CD4-positive, alpha-beta T cell treated with Interleukin-10 for 1 hour (primary cell): ENCODE results near the gene NEDD4L.
"Not testable (repeated sequence)": the region's sequence is repeated elsewhere in the genome, so short reads cannot be mapped to it uniquely, and the experiment has no call there.

ENCODE experiments used
- DNase-seq: peaks from one replicate; pipeline ENCODE4 v3.0.0-alpha.2; 2020

The NEDD4L gene

DNA sequence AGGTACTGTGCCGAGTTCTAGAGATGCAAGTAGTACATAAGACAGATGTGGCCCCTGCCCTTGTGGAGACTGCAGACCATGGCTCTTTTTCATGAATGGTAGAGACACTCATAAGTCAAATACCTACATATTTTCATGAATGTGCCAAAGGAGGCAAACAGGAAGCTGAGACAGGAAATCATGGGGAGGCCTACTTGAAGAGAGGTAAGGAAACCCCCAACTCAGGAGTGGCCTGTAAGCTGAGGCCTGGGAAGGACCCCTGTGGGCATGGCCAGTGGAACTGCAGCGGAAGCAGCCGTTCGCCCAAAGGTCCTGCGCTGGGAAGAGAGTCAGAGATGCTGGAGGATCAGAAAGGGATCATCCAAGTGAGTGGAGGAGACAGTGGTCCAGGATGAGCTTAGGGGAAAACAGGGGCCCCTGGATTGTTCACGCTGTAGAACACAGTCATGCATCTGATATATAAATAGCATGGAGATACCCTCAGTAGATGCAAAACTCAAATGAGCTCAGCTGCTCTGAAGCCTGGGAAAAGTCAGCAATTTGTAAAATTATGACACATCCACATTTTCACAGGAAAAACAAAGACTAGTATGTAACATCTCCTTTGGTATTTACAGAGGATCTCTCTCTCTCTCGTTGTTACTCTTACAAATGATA lies 228.9 kb downstream of the NEDD4L start:
- DNase-seq, result no peak

DNA sequence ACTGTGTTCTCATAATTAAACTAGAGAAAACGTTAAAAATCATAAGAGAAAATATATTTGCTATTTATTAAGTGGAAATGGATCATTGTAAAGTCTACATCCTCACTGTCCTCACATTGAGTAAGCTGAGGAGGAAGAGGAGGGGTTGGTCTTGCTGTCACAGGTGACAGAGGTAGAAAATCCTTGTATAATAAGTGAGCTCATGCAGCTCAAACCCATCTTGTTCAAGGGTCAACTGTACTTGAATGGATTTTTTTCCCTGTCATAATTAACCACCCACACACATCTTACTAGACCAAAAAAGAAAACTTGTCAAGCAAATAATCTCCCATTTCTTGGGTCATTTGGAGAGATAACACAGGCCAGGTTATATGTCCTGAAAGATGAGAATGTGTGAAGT lies 231.2 kb downstream of the NEDD4L start:
- no peak for DNase-seq

DNA sequence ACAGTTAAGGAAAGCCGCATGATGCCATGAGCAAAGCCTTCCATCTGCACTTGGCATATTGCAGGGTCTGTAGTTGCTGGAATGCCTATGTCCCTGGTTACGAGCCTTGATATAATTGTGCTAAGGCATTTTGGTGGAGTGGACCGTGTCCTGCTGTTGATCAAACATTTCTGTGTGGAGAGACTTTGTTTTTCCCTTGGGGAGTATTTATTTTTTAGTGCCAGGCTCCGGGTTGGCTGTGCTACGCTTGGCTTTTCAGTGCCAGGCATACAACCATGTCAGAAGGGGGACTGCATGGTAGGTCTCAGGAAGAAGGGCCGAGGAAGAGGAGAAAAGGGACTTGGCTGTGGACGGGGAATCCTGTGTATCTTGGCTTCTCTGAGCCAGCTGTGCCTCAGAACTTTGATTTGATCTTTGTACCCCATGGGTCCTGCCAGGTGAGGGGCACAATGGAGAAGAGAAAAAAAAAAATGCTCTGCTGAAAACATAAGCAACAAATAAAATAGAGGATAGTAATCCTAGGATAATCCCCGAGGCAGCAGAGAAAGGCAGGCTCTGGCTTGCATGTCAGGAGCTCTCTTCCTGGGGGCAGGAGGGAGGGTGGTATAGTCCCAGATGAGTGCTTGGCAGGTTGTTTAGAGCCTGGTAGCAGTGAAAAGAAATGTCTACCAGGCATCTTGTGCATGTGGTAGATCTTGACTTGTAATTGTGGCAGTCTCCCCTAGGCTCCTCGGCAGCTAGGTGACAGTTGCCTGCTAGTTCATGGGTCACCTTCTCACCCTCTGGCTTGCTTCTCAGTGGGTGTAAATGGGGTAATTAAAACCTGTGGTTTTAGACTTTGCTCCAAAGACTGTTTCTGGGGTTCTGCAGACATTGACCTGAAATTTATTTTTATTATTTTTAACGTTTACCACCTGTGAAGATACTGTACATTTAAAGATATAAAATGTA lies 233.0 kb downstream of the NEDD4L start:
- no peak for DNase-seq

DNA sequence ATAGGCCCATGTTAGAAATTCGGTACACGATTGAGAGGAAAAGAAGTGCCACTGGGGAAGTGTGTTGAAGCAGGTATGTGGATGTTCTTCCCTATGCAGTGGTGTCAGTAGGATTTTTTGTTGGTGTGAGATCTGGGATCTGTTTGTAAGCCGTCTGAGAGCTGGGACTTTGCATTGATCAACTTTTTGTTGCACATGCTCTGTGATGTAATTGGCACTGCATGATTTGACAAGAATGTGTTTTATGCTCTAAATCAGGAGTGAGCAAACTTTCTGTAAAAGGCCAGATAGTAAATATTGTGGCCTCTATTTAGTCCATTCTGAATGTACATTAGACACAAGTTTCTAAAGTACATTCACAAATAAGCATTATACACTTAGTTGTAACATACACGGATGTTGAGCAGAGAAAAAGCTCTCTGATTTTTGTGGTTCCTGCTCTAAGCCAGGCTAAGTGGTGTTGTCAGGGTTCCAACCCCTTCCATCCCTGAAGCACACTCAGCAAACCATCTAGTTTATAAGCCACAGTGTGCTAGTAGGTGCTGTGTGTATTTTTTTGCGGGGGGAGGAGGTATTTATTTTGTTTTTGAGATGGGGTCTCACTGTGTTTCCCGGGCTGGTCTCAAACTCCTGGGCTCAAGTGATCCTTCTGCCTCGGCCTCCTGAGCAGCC lies 235.6 kb downstream of the NEDD4L start:
- DNase-seq, result no peak

DNA sequence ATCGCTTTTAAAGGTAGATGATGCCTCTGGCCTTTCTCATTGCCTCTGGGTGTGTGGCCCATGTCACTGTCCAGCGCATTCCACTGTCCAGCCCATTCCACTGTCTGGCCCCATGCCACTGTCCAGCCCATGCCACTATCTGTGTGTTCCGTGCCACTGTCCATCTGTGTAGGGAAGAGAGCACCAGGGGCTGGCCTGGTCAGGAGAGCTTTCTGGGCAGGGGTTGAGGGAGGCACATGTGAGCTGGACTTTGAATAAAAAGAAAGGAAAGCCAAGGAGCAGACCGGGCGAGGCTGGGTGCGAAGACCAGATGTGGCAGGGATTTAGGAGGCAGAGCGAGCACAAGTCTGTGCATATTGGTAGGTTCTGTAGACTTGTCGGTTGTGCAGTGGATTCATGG lies 236.2 kb downstream of the NEDD4L start:
- no peak for DNase-seq

DNA sequence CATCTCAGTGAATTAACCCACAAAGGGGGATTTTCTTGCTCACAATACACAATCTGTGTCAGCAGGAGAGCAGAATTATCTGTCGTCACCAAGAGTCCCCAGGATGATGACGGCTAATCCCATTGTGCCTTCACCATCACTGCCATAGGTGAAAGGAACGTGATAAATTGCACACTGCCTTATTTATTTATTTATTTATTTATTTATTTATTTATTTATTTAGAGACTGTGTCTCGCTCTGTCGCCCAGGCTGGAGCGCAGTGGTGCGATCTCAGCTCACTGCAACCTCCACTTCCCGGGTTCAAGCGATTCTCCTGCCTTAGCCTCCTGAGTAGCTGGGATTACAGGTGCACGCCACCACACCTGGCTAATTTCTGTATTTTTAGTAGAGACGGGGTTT lies 238.8 kb downstream of the NEDD4L start:
- not testable (repeated sequence) for DNase-seq

DNA sequence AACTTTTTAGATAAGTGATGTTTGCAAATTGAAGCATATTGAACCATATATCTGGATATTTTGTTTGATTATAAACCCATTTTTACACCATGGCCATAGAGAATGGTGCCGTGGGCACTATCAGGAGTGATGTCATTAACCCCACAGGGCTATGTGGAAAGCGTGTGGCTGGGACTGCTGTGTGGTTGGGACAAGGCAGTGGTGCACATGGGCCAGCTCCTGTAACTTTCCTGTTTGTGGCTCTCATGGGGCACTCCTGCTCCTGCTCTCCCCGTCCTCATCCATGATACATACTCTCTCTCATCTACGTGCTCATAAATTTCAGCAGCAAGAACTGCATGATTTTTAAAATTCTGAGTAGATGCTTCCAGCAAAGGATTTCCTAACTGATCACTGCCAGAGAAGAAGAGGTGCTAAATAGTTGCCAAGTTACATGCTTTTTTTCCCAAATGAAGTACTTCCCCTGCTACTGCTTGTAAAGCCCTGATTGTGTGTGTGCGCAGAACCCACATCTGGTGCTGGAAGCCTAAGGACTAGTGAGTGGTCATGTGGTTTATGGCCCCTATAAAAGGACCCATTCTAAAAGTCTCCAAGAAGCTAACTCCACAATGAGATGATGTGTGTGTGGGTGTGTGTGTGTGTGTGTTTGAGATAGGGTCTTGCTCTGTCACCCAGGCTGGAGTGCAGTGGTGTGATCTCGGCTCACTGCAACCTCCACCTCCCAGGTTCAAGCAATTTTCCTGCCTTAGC lies 240.8 kb downstream of the NEDD4L start:
- DNase-seq, result no peak

DNA sequence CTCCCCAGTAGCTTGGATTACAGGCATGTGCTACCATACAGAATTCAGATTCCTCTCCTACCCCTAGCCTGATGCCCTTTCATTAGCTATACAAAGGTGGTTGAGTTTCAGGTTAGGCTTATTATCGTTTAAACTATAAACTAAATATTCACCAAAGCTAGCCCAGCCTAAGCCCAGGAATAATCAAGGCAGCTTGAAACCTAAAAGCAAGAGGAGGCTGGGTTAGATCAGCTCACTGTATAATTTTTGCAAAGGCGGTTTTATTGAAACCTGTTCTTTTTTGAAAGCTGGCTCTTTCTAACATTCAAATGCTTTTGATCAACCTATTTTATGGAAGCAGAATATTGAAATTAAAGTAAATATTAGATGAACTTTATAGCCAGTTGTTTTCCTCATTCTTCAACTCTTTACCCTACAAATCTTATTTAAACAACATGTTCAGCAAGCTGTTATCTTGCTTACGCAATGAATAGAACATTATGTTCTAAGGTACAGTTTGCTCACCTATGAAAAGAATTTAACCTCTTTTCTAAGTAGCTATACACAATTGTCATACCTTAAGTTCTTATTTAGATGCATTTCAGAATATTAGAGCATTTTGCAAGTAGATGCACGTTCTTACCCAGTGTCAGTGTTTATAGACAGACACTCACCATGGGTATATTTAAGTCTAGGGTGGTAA lies 241.6 kb downstream of the NEDD4L start:
- no peak for DNase-seq

DNA sequence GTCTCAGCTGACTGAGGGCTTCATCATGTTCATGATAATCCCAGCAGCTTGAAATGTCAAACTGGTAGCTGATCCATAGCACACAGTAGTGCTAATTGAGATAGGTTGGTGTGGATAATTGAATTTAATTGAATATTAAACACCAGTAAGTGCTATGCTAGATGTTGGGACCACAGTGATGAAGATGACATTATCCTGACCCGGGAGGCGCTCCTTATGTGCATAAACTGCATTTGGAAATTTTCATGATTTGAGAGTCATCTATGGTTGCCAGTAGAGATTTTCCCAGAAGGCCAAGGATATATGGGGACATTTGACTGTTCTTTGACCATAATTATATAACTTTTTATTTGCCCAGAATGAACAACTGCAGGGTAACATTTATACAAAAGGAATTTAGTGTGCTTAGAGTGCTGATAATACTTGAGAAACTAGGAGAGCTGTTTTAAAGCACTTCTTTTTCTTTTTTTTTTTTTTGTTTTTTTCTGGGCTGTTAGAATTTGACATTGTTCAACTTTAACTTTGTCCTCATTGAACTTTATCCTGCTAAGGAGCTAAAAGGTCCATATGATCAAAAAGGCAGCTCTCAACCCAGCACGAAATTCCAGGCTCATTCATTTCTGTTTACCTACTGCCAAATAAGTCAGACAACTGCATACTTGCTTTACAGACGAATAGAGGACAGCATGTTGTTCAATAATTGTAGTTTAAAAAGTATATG lies 242.8 kb downstream of the NEDD4L start:
- DNase-seq, result no peak

DNA sequence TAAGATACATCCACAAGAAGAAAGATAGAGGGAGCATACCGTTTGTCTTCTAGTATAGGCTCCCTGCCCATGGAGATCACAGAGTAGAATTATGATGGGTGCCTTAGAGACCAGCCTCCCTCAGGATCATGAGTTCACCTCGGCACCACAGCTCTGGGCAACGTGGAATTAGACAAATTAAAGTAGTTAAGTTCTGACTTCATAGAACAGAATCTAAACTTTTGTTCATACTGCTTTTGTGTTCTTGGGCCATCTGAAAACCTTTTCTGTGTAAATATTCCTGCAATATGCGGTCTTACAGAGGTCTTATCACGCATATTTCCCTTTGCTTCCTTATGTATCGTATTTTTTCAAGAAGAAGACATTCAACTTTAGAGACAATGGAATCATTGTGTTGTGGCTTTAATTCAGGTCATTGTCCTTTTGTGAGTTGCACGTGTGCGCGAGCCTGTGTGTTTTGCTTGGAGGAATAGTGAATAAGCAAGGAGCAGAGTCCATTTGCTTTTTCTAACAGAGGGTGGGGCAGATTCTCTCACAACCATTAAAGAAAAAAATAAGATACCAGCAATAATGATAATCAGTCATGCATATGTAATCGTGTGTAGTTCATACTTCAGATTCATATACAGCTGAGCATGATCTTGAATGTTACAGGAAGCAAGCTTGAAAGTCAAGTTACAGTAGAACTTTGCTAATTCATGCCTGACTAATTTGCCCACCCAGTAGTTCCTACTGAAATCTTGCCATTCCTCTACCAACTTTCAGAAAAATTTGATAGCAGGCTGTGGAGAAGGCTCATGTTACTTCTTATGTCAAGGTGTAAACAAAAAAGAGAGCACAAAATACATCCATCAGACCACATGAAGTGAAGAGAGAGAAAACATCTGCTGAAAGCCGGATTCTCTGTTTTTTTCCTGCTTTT lies 243.6 kb downstream of the NEDD4L start:
- no peak for DNase-seq

DNA sequence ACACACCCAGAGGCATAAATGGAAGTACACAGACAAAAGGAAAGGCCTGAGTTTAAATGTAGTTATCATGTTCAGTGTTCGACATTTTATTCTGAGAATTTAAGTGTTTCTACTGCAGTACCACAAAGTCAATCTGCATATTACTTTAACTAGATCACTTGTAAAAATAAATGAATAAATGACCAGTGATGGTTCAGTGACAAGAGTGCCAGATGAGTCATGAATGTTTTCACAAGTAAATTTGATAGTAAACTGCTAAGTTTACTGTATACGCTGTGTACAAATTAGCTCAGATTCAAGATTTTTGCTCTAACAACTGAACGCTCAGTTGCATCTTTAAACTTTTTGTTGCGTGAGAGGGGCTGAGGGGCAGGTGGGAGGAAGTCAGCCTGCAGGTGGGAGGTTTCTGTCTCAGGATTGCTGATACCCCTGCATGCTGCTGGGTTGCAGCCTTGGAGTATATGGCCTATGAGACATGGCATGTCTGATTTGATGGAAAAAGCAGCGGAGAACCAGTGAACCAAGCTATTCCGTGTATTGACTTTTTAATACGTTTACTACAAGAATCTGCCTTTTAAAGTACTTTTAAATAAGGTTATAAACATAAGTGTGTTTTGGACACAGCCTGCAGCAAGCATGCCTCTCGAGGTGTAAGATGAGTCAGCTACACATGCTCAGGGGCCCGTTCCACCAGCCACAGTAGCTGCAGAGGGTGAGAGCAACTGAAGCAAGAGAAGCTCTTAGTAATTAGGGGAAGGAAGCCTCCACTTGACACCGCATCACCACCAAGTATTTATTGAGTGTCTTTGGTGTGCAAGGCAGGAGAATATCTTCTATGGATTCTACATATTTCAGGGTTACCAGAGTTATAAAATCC lies 245.1 kb downstream of the NEDD4L start:
- no peak for DNase-seq

DNA sequence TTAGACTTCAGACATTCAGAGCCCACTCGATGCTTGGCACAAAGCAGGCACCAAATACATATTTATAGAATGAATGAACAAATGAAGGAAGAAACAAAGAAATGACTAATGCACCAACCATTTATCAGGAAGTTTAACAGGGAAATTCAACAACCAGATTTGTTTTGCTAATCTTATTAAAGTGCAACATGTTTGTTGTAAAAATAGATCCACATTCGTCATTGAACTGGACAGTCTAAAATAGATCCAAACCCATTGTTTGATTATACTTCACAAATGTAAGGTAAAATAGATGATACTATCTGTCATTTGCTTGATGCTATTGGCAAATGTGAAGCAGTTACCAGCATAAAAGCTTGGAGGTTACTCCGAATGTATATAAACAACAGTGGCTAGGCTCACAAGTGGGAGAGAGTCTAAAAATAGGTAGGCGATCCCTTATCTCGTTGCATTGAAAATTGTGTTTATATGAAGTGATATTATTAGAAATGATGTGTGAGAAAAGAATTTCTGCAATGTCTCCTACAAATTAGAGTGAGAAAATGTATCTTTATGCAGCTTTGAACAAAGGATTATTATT lies 246.2 kb downstream of the NEDD4L start:
- DNase-seq, result no peak

DNA sequence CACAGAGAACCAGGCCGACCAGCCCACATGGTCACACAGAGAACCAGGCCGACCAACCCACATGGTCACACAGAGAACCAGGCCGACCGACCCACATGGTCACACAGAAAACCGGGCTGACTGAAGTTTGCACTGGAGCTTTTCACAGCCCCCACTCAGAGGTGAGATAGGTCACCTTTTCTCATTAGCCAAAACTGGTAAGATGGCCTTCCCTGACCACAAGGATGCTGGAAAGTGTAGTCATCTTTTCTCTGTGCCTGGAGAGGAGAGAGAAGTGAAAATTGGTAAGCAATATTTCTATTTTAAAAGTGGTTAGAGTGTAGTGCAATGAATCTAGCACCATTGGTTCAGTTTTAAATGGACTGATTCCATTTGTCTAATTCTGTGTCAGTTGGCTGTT lies 247.1 kb downstream of the NEDD4L start:
- DNase-seq, result no peak

DNA sequence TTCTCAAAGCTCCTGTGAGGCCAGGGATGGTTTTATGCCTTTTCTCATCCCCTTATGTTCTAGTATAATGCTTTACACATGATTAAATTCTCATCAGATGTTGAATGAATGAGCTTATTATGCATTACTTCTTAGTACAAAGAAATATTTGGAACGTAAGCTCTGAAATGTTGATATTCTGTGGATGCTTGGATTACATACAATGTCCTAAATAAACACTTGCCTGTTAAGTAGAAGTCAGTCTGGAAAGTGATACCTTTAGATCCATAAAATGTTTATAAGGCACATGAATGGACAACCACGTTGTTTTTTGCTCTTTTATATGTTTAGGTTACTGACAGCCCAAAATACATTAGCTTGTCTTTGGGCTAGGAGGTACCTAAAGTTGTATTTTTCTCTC lies 248.6 kb downstream of the NEDD4L start:
- DNase-seq, result no peak

DNA sequence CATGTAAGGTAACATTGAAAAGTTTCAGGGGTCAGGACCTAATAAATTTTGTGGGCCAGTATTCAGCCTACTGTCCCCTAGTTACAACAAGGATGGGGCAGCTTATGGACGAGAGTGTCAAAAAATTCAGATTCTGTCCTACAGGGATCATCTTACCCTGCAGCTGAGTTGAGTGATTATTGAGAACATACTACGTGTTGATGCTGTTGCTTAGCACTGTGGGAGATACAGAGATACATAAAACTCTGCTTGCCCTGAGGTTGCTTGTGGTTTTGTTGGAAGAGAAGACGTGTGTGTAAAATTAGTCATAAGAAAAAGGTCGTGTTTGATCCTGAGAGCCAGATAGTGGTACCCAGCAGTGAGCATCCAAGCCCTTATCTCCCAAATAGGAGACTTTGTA lies 253.2 kb downstream of the NEDD4L start:
- DNase-seq, result peak; percentile 23

DNA sequence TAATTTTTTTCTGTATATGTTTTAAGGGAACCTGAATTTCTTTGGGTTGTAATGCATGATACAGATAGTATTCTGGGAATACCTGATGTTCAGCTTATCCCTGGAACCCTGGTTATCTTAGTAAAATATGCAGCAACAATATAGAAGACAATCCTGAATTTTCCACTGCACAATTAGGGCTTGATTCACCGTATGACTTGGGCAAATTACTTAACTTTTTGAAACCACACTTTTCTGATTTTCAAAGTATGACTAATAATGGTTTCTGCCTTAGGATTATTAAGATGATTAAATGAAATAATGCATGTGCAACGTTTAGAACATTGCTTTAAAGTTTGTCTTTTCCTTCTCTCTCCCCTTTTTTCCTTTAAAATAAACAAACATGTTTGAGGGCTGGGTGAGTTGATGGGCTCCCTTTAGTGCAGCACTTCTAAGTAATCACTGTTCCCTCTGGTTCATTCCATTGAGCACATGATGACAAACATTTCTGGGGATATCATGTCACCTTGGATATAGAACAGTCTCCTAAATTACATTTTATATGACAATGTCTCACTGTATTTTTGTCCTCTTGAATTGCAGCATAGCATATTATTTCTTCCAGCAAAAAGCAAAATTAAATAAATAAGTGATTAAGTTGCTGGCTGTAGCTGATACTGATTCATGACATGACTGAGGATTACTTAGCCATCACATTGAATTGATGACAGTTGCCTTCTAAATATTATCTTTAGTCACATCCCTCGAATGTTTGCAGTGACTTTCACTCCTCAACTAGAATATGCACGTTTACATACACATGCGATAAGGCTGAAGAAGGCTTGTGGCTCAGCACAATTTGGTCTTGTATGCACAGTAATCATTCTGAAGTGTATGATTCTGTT lies 254.5 kb downstream of the NEDD4L start:
- no peak for DNase-seq

DNA sequence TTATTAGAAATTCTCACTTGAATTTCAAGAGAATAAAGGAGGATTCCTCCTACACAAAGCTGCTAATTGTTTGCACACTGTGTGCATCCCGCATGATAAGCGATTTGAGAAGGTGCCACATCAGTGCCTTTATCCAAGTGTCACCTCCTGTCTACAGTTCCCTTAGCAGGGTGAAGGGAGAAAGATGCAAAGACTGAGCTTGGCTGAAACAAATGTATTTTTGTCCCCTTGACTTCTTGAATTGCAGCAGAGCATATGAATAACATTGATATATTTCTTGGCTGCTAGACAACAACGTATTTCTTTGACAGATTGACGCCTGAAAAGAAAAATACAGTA lies 255.1 kb downstream of the NEDD4L start:
- DNase-seq, result no peak

DNA sequence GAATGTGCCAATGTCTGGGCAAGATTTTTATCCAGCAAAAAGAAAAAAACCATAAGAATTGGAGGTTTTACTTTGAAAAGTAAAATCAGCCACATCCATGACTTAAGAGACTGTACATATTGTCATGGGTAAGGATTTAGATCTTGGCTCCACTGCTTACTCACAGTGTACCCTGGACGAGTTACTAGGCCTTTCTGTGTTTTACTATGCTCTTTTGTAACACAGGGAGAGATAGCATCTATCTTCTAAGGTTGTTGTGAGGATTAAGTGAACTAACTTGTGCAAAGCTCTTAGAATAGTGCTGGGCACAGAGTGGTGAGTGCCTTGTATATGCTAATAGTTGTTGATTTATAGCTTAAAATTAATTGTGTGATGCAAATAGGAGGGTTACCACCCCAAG lies 255.9 kb downstream of the NEDD4L start:
- no peak for DNase-seq
